HepG2 (cell line): ENCODE measurements around the gene KLF11. TPM values are rescaled to one million over a fixed set of nuclear protein-coding genes. Genes with fewer than 3 reads are reported as not detected.

Experiments
- ATAC-seq: fragments of 200-7000 bp; cut with Tn5 transposase; 3 replicates; pipeline ENCODE4 v1.9.1; 2020; ENCODE audit warnings: mild to moderate bottlenecking, moderate library complexity
- BruUV-seq: library from RNA; stranded (reverse); fragments of 400-500 nt; replicated peaks from 2 replicates; lab custom pipeline; 2021; lab: Mats Ljungman, UMichigan
- CTCF ChIA-PET: fragments of 300-600 bp; formaldehyde crosslinking; extraction: SDS; loops from one replicate; lab custom pipeline; 2021; ENCODE audit warnings: low total read pairs, inconsistent platforms, low intra/inter-chr PET ratio; lab: Yijun Ruan, JAX
- POLR2A ChIA-PET: fragments of 350-600 bp; sonication (Branson Sonifier 250); formaldehyde crosslinking; loops from one replicate; lab custom pipeline; 2020; ENCODE audit warnings: antibody characterized with exemption, inconsistent platforms; lab: Yijun Ruan, JAX
- DNase-seq: peaks from one replicate; pipeline ENCODE4 v3.0.0-alpha.2; 2015; ENCODE audit warnings: low spot score
- FAIRE-seq: peaks from 3 replicates; lab custom pipeline; 2011; peaks lifted over from hg19 to GRCh38; lab: Jason Lieb, UNC
- H2AFZ ChIP-seq: one replicate; pipeline ENCODE4 v1.6.1; 2011; ENCODE audit warnings: low read length, inconsistent platforms
- H3K27ac ChIP-seq: fragments of 300-600 bp; 3 replicates; pipeline ENCODE4 v1.8.0; 2011; ENCODE audit warnings: mixed run types, mild to moderate bottlenecking, mixed read lengths, low read length, inconsistent platforms; ENCODE audit not compliant: insufficient read depth; ENCODE audit errors: extremely low read length
- H3K27me3 ChIP-seq, 2 experiments: fragments of 200-600 bp in 1 of 2; 2 replicates in 1 of 2; 3 replicates in 1 of 2; pipeline versions ENCODE4 v1.6.0 to v1.8.0; 2011; ENCODE audit warnings: low read length in 2 of 2, mild to moderate bottlenecking in 2 of 2, moderate library complexity in 2 of 2, inconsistent platforms in 1 of 2; ENCODE audit not compliant: insufficient read depth in 2 of 2, control insufficient read depth in 1 of 2
- H3K36me3 ChIP-seq, 2 experiments: fragments of 200-600 bp in 1 of 2; replicated peaks in 1 of 2; 2 replicates in 1 of 2; 3 replicates in 1 of 2; pipeline versions ENCODE4 v1.5.1 to v1.8.0; 2011; ENCODE audit warnings: low read length in 2 of 2, inconsistent platforms in 1 of 2; ENCODE audit not compliant: insufficient read depth in 2 of 2, control insufficient read depth in 1 of 2
- H3K4me1 ChIP-seq: 2 replicates; pipeline ENCODE4 v1.5.1; 2012; ENCODE audit warnings: low read length, inconsistent platforms; ENCODE audit not compliant: insufficient read depth
- H3K4me2 ChIP-seq: 2 replicates; pipeline ENCODE4 v1.6.0; 2011; ENCODE audit warnings: low read depth, low read length, inconsistent platforms
- H3K4me3 ChIP-seq, 3 experiments: fragments of 200-600 bp in 1 of 3; sonication (generic), shearing (Covaris generic) in 1 of 3; replicated peaks in 1 of 3; 2 replicates each; pipeline ENCODE4 v1.5.1; 2011 to 2016; ENCODE audit warnings: low read length in 3 of 3, inconsistent platforms in 2 of 3, low read depth in 2 of 3, mild to moderate bottlenecking in 2 of 3, control low read depth in 1 of 3, mixed read lengths in 1 of 3; ENCODE audit not compliant: insufficient read depth in 1 of 3
- H3K79me2 ChIP-seq: one replicate; pipeline ENCODE4 v1.6.1; 2011; ENCODE audit warnings: low read length, inconsistent platforms; ENCODE audit not compliant: insufficient read depth
- H3K9ac ChIP-seq: 2 replicates; pipeline ENCODE4 v1.6.0; 2011; ENCODE audit warnings: mild to moderate bottlenecking, low read depth, low read length, inconsistent platforms; ENCODE audit not compliant: insufficient read depth
- H3K9me3 ChIP-seq: 2 replicates; pipeline ENCODE4 v1.5.1; 2012; ENCODE audit warnings: mild to moderate bottlenecking, low read length
- H4K20me1 ChIP-seq: 2 replicates; pipeline ENCODE4 v1.6.0; 2011; ENCODE audit warnings: inconsistent platforms, mild to moderate bottlenecking, low read length, moderate library complexity; ENCODE audit not compliant: insufficient read depth
- AFF4 ChIP-seq: sonication (generic); formaldehyde crosslinking; IDR thresholded peaks from 2 replicates; pipeline ENCODE4 v1.4.0; 2020; ENCODE audit warnings: missing genetic modification reagents
- DR1 ChIP-seq: sonication (generic); formaldehyde crosslinking; IDR thresholded peaks from 2 replicates; pipeline ENCODE4 v1.8.0; 2021; ENCODE audit warnings: mild to moderate bottlenecking, missing genetic modification reagents, inconsistent platforms
- ERF ChIP-seq: IDR thresholded peaks from 2 replicates; pipeline ENCODE4 v1.6.1; 2018; ENCODE audit warnings: missing biosample characterization, missing genetic modification reagents
- FLYWCH1 ChIP-seq: sonication (generic); formaldehyde crosslinking; IDR thresholded peaks from 2 replicates; pipeline ENCODE4 v1.8.1; 2023; ENCODE audit warnings: mild to moderate bottlenecking, missing genetic modification reagents
- GFI1 ChIP-seq: sonication (generic); formaldehyde crosslinking; IDR thresholded peaks from 2 replicates; pipeline ENCODE4 v1.5.0; 2020; ENCODE audit warnings: missing genetic modification reagents, mild to moderate bottlenecking, borderline replicate concordance
- MAFK ChIP-seq, 2 experiments: IDR thresholded peaks in 1 of 2; conservative IDR thresholded peaks in 1 of 2; 2 replicates each; pipeline ENCODE4 v1.6.1; 2011; ENCODE audit warnings: improper control_type of control experiment in 2 of 2, low read length in 2 of 2
- PCBP1 ChIP-seq: fragments of 200-400 bp; formaldehyde crosslinking; IDR thresholded peaks from 2 replicates; pipeline ENCODE4 v1.6.1; 2017; ENCODE audit warnings: mild to moderate bottlenecking, low read depth, low read length, borderline replicate concordance
- STAT6 ChIP-seq: sonication (generic); formaldehyde crosslinking; IDR thresholded peaks from 2 replicates; pipeline ENCODE4 v1.4.0; 2020; ENCODE audit warnings: missing genetic modification reagents, mild to moderate bottlenecking, borderline replicate concordance
- YY1 ChIP-seq: IDR thresholded peaks from 2 replicates; pipeline ENCODE4 v1.6.1; 2011; ENCODE audit warnings: low read length, low read depth, moderate library complexity, mild to moderate bottlenecking; ENCODE audit not compliant: insufficient read depth, insufficient replicate concordance
- ZFP1 ChIP-seq: IDR thresholded peaks from 2 replicates; pipeline ENCODE4 v1.6.1; 2016
- ZFP37 ChIP-seq: sonication (generic); formaldehyde crosslinking; IDR thresholded peaks from 2 replicates; pipeline ENCODE4 v1.4.0; 2020; ENCODE audit warnings: missing genetic modification reagents, borderline replicate concordance
- ZNF367 ChIP-seq: sonication (generic); formaldehyde crosslinking; IDR thresholded peaks from 2 replicates; pipeline ENCODE4 v1.4.0; 2020; ENCODE audit warnings: missing genetic modification reagents, borderline replicate concordance
- ZNF484 ChIP-seq: sonication (generic); formaldehyde crosslinking; IDR thresholded peaks from 2 replicates; pipeline ENCODE4 v1.5.1; 2020; ENCODE audit warnings: mild to moderate bottlenecking, low read depth, missing genetic modification reagents, borderline replicate concordance
- ZNF788 ChIP-seq: sonication (generic); formaldehyde crosslinking; IDR thresholded peaks from 2 replicates; pipeline ENCODE4 v1.5.0; 2020; ENCODE audit warnings: mild to moderate bottlenecking, missing genetic modification reagents, borderline replicate concordance
- ZNF891 ChIP-seq: sonication (generic); formaldehyde crosslinking; IDR thresholded peaks from 2 replicates; pipeline ENCODE4 v1.5.0; 2020; ENCODE audit warnings: mild to moderate bottlenecking, missing genetic modification reagents
- WGBS: methylation state at CpG from one replicate; pipeline ENCODE4 v1.1.6; 2017; ENCODE audit warnings: low lambda C conversion rate; 5-methylcytosine and 5-hydroxymethylcytosine counted together
- in situ Hi-C: cut with HindIII; loops from 2 replicates; pipeline ENCODE4 v1.10.0; 2017; ENCODE audit warnings: low pct_unique_long_range_greater_than_20kb; ENCODE audit not compliant: extremely low pct_ligation_motif_present
- intact Hi-C: fragments of 100-400 bp; cut with micrococcal nuclease; formaldehyde crosslinking; loops from one replicate; pipeline ENCODE4 v1.10.0; 2022; ENCODE audit not compliant: unreplicated experiment
- polyA plus RNA-seq, 8 experiments: library from polyadenylated mRNA; depleted of rRNA in 3 of 8; stranded (reverse) in 7 of 8; unstranded in 1 of 8; fragments of >200 nt; fragmentation: Illumina TruSeq in 4 of 8; extraction: Trizol in 4 of 8; gene quantifications; 2 replicates each; pipeline versions ENCODE4 v1.2.1 to v1.2.3, GENCODE V29; 2011 to 2016; ENCODE audit warnings: low read depth in 4 of 8, missing spikeins in 1 of 8, mixed read lengths in 1 of 8; ENCODE audit not compliant: insufficient read depth in 1 of 8
- total RNA-seq, 5 experiments: library from RNA; depleted of rRNA; stranded (reverse); fragments of >200 nt; fragmentation: Illumina TruSeq; extraction: Trizol; gene quantifications; 2 replicates each; pipeline ENCODE4 v1.2.3, GENCODE V29; 2016; ENCODE audit warnings: low read depth in 1 of 5

The KLF11 gene
- total and polyA plus RNA-seq, 2 of the 13 experiments (the other 11 are each of a cell fraction or from before 2014, with no cell fraction given): 2.5 to 11.8 TPM

GRCh38 chr2:10072656-10073480 is 29.5 kb downstream of the KLF11 start:
- Histone ChIP-seq H3K27me3 (peaks cover 8 to 57% of the 10 kb centered on the region in 2 experiments; a peak in 4 of 5 replicates), H3K9ac (no peak overlapping the region), H3K27ac (no peak overlapping the region), H3K4me1 (peaks cover 12% of the 10 kb centered on the region), H3K36me3 (no peaks in the 10 kb centered on the region), H4K20me1 (no peaks in the 10 kb centered on the region), H2AFZ (no peak overlapping the region), H3K4me3 (no peak overlapping the region; a peak in 1 of 6 replicates), H3K79me2 (no peaks in the 10 kb centered on the region), H3K9me3 (no peaks in the 10 kb centered on the region), H3K4me2 (peak overlapping the region; percentile 9; the same call in 1 of the 2 replicates)
- in situ Hi-C loops: loop anchor here (5.0 kb wide), 1 partner anchor 364 kb away; no protein-coding TSS in a partner anchor
- BruUV-seq: no TSS peak
- peak; percentile 95 for ATAC-seq
- WGBS: 15% methylated on average over 20 of the region's 20 CpGs
- intact Hi-C loops: loop anchor here (1.0 kb wide), 3 partner anchors 24 to 51 kb away; no protein-coding TSS in a partner anchor
- peak; percentile 99 for FAIRE-seq
- DNase-seq: peak; percentile 86
- CTCF ChIA-PET: interaction anchor here (2.0 to 2.3 kb wide), 2 partner anchors 24 to 362 kb away, joined by 32 read pairs; no protein-coding TSS in a partner anchor
- POLR2A ChIA-PET: interaction anchor here (1.0 to 2.1 kb wide), 5 partner anchors 13 to 377 kb away, joined by 3 to 15 read pairs (median 4); partner anchors contain the start of gene ODC1
- no peak for TF ChIP-seq STAT6 (CRISPR knock-in tag)
- TF ChIP-seq ZNF484: no peak
- TF ChIP-seq ERF (CRISPR knock-in tag): peak; percentile 23; the same call in 1 of the 2 replicates
- no peak for TF ChIP-seq ZFP1 (CRISPR knock-in tag)
- peak; percentile 18 for TF ChIP-seq YY1
- no peak for TF ChIP-seq ZNF891
- no peak for TF ChIP-seq DR1 (CRISPR knock-in tag)
- no peak for TF ChIP-seq AFF4 (CRISPR knock-in tag)
- no peak for TF ChIP-seq MAFK (conservative IDR thresholded peaks at IDR 0.05 in 1 of 2, IDR thresholded peaks at IDR 0.05 in 1 of 2; ENCODE audit: low read length in 2 of 2)
- TF ChIP-seq GFI1 (CRISPR knock-in tag): no peak
- TF ChIP-seq FLYWCH1: no peak
- TF ChIP-seq ZFP37 (CRISPR knock-in tag): no peak
- TF ChIP-seq ZNF788 (CRISPR knock-in tag): no peak
- no peak for TF ChIP-seq ZNF367
- TF ChIP-seq PCBP1: no peak
